Uterus (tissue), 4 donors: ENCODE data around the gene SLC28A3. TPM values are rescaled to one million over a fixed set of nuclear protein-coding genes. Genes with fewer than 3 reads are reported as not detected.
"Not testable (repeated sequence)": the region's sequence is repeated elsewhere in the genome, so short reads cannot be mapped to it uniquely, and the experiment has no call there.

Source experiments
- DNase-seq, 2 donors: peaks; one replicate each; pipeline ENCODE4 v3.0.0-alpha.2; 2019 to 2020
- H3K27ac ChIP-seq, 2 donors: fragments of 200-600 bp; sonication (generic); 1 replicate in 1 of 2; 2 replicates in 1 of 2; pipeline ENCODE4 v1.5.1; 2016 to 2018
- H3K27me3 ChIP-seq, 2 donors: fragments of 200-600 bp; sonication (generic); one replicate each; pipeline ENCODE4 v1.5.1; 2018 to 2019; ENCODE audit warnings: control low read depth in 1 of 2
- H3K36me3 ChIP-seq, 2 donors: fragments of 200-600 bp; sonication (generic); one replicate each; pipeline ENCODE4 v1.5.1; 2019; ENCODE audit warnings: control low read depth in 1 of 2
- H3K4me1 ChIP-seq, 2 donors: fragments of 200-600 bp; sonication (generic); one replicate each; pipeline ENCODE4 v1.5.1; 2018 to 2019; ENCODE audit warnings: control low read depth in 1 of 2
- H3K4me3 ChIP-seq, 2 donors: fragments of 200-600 bp; sonication (generic); 1 replicate in 1 of 2; 2 replicates in 1 of 2; pipeline ENCODE4 v1.5.1; 2018 to 2019; ENCODE audit warnings: mild to moderate bottlenecking in 1 of 2
- H3K9me3 ChIP-seq, 2 donors: fragments of 200-600 bp; sonication (generic); one replicate each; pipeline ENCODE4 v1.5.1; 2019; ENCODE audit warnings: control low read depth in 1 of 2
- POLR2A ChIP-seq, 2 donors: fragments of 450-650 bp; IDR thresholded peaks; one replicate each; pipeline ENCODE4 v1.6.1; 2016; ENCODE audit warnings: antibody characterized with exemption in 2 of 2, mild to moderate bottlenecking in 1 of 2, moderate library complexity in 1 of 2
- intact Hi-C: fragments of 100-400 bp; cut with DNase I; formaldehyde crosslinking; loops from one replicate; pipeline ENCODE4 v1.15.1; 2023; ENCODE audit warnings: low total_unique reads
- total RNA-seq, 4 donors: library from RNA; depleted of rRNA in 3 of 4; stranded (reverse); fragments of >200 nt in 3 of 4; gene quantifications; one replicate each; pipeline versions ENCODE4 v1.1.0 to v1.2.4, GENCODE V29; 2014 to 2023
- TF ChIP-seq, protein P1 (sequence below), 4 experiments: fragments of 200-600 bp in 2 of 4; fragments of 450-650 bp in 2 of 4; sonication (generic) in 2 of 4; IDR thresholded peaks; one replicate each; pipeline ENCODE4 v1.5.1; 2016 to 2019; ENCODE audit warnings: antibody characterized with exemption in 4 of 4, mild to moderate bottlenecking in 2 of 4, moderate library complexity in 1 of 4
- donor health status: DM: yes; HTN: yes; CAD: no.

The SLC28A3 gene
- total RNA-seq, 4 donors from 2014 or later = 0.76 TPM; not detected in 3

DNA sequence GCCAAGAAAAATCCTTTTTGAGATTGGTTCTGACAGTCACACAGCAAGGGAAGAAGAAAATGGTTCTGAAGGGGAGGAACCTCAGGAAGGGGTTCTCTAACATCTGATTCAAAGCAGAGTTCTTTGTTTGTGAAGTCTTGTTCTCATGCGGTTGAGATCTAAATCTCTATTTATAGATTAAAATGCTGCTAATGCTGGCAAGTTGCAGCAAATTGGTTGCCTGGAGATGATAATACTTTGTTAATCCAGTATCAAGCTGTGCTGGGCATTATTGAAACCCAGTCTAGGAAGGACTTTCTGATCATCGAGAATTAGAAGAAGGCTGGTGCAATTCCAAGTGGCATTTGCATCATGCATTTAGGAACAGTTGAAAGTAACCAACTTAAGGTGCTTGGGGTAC, 34.0 kb upstream of the SLC28A3 start:
- no peak overlapping the region for H3K27ac ChIP-seq
- DNase-seq = no peak
- no peaks in the 10 kb centered on the region for H3K9me3 ChIP-seq
- TF ChIP-seq, protein P1, sequence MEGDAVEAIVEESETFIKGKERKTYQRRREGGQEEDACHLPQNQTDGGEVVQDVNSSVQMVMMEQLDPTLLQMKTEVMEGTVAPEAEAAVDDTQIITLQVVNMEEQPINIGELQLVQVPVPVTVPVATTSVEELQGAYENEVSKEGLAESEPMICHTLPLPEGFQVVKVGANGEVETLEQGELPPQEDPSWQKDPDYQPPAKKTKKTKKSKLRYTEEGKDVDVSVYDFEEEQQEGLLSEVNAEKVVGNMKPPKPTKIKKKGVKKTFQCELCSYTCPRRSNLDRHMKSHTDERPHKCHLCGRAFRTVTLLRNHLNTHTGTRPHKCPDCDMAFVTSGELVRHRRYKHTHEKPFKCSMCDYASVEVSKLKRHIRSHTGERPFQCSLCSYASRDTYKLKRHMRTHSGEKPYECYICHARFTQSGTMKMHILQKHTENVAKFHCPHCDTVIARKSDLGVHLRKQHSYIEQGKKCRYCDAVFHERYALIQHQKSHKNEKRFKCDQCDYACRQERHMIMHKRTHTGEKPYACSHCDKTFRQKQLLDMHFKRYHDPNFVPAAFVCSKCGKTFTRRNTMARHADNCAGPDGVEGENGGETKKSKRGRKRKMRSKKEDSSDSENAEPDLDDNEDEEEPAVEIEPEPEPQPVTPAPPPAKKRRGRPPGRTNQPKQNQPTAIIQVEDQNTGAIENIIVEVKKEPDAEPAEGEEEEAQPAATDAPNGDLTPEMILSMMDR (IDR thresholded peaks at IDR 0.05) = no peak
- no peak for TF ChIP-seq POLR2A (IDR thresholded peaks at IDR 0.05)
- H3K27me3 ChIP-seq = no peaks in the 10 kb centered on the region
- H3K4me1 ChIP-seq = no peaks in the 10 kb centered on the region
- H3K36me3 ChIP-seq = no peaks in the 10 kb centered on the region
- no peak overlapping the region for H3K4me3 ChIP-seq
- intact Hi-C loops = no loop called here

DNA sequence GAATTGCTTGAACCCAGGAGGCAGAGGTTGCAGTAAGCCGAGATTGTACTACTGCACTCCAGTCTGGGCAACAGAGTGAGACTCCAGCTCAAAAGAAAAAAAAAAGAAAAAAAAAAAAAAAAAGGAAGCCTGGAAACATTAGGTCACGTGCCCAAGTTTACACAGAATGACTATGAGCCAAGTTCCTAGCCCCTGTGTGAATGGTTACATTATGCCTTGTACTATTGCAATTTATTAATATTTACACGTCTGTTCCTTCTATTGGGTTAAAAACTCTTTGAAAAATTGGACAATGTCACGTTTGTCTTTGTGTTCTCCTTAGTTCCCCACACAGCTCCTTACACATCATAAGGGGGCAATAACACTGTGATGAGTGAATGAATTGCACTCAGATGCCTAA, 33.5 kb upstream of the SLC28A3 start:
- H3K9me3 ChIP-seq = no peaks in the 10 kb centered on the region
- H3K36me3 ChIP-seq = no peaks in the 10 kb centered on the region
- no peak for DNase-seq
- H3K27me3 ChIP-seq = no peaks in the 10 kb centered on the region
- intact Hi-C loops = no loop called here
- H3K4me1 ChIP-seq = no peaks in the 10 kb centered on the region
- H3K4me3 ChIP-seq = no peak overlapping the region
- H3K27ac ChIP-seq = no peak overlapping the region
- no peak for TF ChIP-seq POLR2A (IDR thresholded peaks at IDR 0.05)
- TF ChIP-seq, protein P1 (IDR thresholded peaks at IDR 0.05) = no peak

DNA sequence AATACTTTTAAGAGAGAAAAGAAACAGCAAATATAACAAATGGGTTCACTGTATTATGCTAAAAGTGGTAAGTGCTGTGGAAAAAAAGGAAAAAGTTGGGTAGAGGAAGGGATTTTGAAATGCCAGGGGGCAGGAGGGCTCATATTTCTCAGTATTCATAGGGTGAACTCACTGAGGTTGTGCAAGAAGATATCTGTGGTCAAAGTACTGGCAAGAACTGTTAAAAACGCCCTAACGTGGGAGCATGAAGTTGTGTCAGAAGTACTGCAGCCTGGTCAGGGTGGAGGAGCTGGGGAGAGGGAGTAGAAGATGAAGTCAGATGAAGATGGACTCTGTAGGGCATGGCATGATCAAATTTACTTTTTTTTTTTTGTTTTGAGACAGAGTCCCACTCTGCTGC, 31.2 kb upstream of the SLC28A3 start:
- no peak overlapping the region for H3K27ac ChIP-seq
- intact Hi-C loops = no loop called here
- H3K36me3 ChIP-seq = no peaks in the 10 kb centered on the region
- no peaks in the 10 kb centered on the region for H3K27me3 ChIP-seq
- no peak overlapping the region for H3K4me3 ChIP-seq
- no peaks in the 10 kb centered on the region for H3K4me1 ChIP-seq
- H3K9me3 ChIP-seq = no peaks in the 10 kb centered on the region
- no peak for TF ChIP-seq POLR2A (IDR thresholded peaks at IDR 0.05)
- no peak for DNase-seq

DNA sequence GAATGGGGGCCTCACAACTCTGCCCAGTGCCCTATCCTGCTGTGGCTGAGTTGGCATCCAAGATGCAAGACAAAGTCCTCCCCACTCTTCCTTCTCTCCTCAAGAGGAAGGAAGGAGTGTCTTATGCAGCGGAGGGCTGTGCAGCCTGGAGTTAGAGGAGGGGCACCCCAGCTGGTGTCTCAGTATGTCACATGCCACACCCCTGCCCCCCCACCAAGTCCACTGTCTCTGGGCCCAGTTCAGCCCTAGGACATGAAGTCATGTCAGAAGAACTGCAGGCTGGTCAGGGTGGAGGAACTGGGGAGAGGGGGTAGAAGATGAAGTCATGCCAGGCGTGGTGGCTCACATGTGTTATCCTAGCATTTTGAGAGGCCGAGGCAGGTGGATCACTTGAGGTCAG, 28.0 kb upstream of the SLC28A3 start:
- no peaks in the 10 kb centered on the region for H3K36me3 ChIP-seq
- TF ChIP-seq POLR2A (IDR thresholded peaks at IDR 0.05) = no peak
- TF ChIP-seq, protein P1 (IDR thresholded peaks at IDR 0.05) = no peak
- DNase-seq = no peak
- no peaks in the 10 kb centered on the region for H3K27me3 ChIP-seq
- H3K27ac ChIP-seq = no peak overlapping the region
- no peaks in the 10 kb centered on the region for H3K4me1 ChIP-seq
- H3K4me3 ChIP-seq = no peak overlapping the region
- H3K9me3 ChIP-seq = no peaks in the 10 kb centered on the region
- intact Hi-C loops = no loop called here

DNA sequence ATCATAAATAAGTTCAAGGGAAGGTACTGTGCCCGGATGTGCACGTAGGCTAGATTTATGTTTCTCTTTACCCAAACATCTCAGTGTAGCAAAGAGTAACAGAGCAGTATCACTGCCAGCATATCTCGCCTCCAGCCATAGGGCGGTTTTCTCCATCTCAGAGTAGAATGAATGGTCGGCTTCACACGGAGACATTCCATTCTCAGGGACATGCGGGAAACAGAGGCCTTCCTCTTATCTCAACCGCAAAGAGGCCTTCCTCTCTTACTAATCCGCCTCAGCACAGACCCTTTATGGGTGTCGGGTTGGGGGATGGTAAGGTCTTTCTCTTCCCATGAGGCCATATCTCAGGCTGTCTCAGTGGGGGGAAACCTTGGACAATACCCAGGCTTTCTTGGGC, 27.2 kb upstream of the SLC28A3 start:
- H3K9me3 ChIP-seq, H3K36me3 ChIP-seq, H3K27ac ChIP-seq, H3K4me1 ChIP-seq, intact Hi-C loops, DNase-seq, H3K4me3 ChIP-seq, H3K27me3 ChIP-seq: not testable (repeated sequence)

DNA sequence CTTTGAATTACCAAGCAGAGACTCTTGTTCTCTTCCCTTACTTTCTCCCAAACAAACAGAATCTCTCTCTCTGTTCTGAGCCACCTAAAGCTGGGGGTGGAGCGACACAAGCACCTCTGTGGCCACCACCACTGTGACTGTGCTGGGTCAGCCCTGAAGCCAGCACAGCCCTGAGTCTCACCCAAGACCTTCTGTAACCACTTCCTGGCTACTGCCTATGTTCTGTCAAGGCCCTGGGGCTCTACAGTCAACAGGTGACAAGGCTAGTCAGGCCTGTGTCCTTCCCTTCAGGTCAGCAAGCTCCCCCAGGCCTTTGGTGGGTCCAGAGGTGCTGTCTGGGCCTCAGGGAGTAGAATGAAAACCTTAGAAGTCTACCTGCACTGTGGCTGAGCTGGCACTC, 26.1 kb upstream of the SLC28A3 start:
- DNase-seq = no peak
- no peaks in the 10 kb centered on the region for H3K27me3 ChIP-seq
- intact Hi-C loops = no loop called here
- no peak overlapping the region for H3K4me3 ChIP-seq
- no peaks in the 10 kb centered on the region for H3K9me3 ChIP-seq
- no peak for TF ChIP-seq POLR2A (IDR thresholded peaks at IDR 0.05)
- TF ChIP-seq, protein P1 (IDR thresholded peaks at IDR 0.05) = no peak
- no peak overlapping the region for H3K27ac ChIP-seq
- H3K4me1 ChIP-seq = no peaks in the 10 kb centered on the region
- H3K36me3 ChIP-seq = no peaks in the 10 kb centered on the region

DNA sequence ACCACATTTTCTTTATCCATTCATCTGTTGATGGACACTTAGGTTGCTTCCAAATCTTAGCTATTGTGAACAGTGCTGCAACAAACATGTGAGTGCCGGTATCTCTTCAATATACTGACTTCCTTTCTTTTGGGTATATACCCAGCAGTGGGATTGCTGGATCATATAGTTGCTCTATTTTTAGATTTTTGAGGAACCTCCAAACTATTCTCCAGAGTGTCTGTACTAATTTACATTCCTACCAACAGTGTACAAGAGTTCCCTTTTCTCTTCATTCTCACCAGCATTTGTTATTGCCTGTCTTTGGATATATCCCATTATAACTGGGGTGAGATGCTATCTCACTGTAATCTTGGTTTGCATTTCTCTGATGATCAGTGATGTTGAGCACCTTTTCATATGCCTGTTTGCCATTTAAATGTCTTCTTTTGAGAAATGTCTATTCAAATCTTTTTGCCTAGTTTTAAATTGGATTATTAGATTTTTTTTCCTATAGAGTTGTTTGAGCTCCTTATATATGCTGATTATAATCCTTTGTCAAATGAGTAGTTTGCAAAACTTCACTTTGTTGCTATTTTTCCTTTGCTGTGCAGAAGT, 24.4 kb upstream of the SLC28A3 start:
- H3K4me3 ChIP-seq, DNase-seq, intact Hi-C loops, H3K36me3 ChIP-seq, H3K27ac ChIP-seq, H3K4me1 ChIP-seq, H3K27me3 ChIP-seq, H3K9me3 ChIP-seq: not testable (repeated sequence)
